Activated CD8-positive, alpha-beta memory T cell treated with anti-CD3 and anti-CD28 coated beads, Interleukin-2, amount 50 U/mL, for 48 hours (primary cell): ENCODE measurements around the gene ZNRF2.

ENCODE experiments used
- DNase-seq: peaks from one replicate; pipeline ENCODE4 v3.0.0-alpha.2; 2020

The ZNRF2 gene

GRCh38 chr7:30284298-30285066 is at the start of gene ZNRF2:
TSS of gene ZNRF2 (plus strand) at chr7:30284597. CDS start at chr7:30285358, 761 bp downstream.
- DNase-seq, result peak; percentile 97

GRCh38 chr7:30237271-30237695 is 47.1 kb upstream of the ZNRF2 start:
- no peak for DNase-seq

GRCh38 chr7:30238721-30239441 is 45.5 kb upstream of the ZNRF2 start:
- peak; percentile 59 for DNase-seq

- DNase-seq, result no peak
Measured at GRCh38 chr7:30240106-30240800, 44.1 kb upstream of the ZNRF2 start.

GRCh38 chr7:30241767-30242166 is 42.6 kb upstream of the ZNRF2 start:
- no peak for DNase-seq

- DNase-seq, result no peak
Measured at GRCh38 chr7:30244340-30244739, 40.1 kb upstream of the ZNRF2 start.

GRCh38 chr7:30245913-30246312 is 38.5 kb upstream of the ZNRF2 start:
- no peak for DNase-seq

- no peak for DNase-seq
Measured at GRCh38 chr7:30246392-30246791, 38.0 kb upstream of the ZNRF2 start.

GRCh38 chr7:30247541-30248401 is 36.6 kb upstream of the ZNRF2 start:
- DNase-seq, result no peak

- no peak for DNase-seq
Measured at GRCh38 chr7:30249316-30249715, 35.1 kb upstream of the ZNRF2 start.

- no peak for DNase-seq
Measured at GRCh38 chr7:30249986-30250774, 34.2 kb upstream of the ZNRF2 start.

GRCh38 chr7:30251708-30252329 is 32.6 kb upstream of the ZNRF2 start:
- DNase-seq, result no peak

GRCh38 chr7:30252885-30253795 is 31.3 kb upstream of the ZNRF2 start:
- DNase-seq, result no peak

GRCh38 chr7:30253796-30254165 is 30.6 kb upstream of the ZNRF2 start:
- no peak for DNase-seq

GRCh38 chr7:30254248-30254647 is 30.1 kb upstream of the ZNRF2 start:
- DNase-seq, result no peak

GRCh38 chr7:30254717-30255063 is 29.7 kb upstream of the ZNRF2 start:
- no peak for DNase-seq

- DNase-seq, result no peak
Measured at GRCh38 chr7:30255064-30255769, 29.2 kb upstream of the ZNRF2 start.

- DNase-seq, result no peak
Measured at GRCh38 chr7:30256349-30256858, 28.0 kb upstream of the ZNRF2 start.

- no peak for DNase-seq
Measured at GRCh38 chr7:30260246-30260768, 24.1 kb upstream of the ZNRF2 start.
